ENCODE results near the gene ANKS1B.
A peak's percentile ranks its signal among the peaks of the same experiment; 100 is the strongest.

Gene ANKS1B

DNA sequence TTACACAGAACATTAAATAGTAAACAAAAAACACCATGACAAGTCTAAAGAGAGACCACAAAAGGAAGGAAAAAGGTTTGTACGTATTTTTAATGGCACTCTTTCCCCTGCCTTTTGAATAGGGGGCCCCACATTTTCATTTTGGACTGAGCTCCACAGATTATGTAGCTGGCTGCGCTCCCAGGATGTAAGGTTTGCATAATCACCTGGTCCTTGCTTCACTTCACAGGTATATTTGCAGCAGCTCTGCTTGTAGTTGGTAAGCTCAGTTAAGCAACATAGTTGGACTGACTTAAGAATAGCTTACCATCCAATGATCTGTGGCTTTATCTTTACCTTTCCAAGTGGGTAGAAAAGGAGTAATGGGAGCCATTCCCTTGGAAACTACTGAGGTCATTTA, 885.0 kb downstream of the ANKS1B start:
- FAIRE-seq, result no peak

DNA sequence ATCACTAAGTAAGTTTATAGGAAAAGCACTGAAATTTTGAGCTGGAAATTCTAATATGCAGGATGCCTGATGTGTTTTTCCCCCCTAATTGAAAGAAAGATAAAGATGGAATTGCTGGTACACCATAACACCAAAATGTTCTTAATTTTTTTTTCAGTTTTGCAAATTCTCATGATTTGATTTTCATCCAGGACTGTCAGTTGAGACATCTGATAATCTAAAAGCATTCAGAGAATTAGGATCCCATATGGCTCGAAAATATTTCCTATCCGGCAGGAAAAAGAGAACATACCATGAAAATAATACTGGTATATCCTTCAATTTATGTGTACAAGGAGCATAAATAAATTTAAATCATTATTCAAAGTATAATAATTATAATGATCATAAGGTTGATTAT, 887.6 kb downstream of the ANKS1B start:
- no peak for FAIRE-seq

DNA sequence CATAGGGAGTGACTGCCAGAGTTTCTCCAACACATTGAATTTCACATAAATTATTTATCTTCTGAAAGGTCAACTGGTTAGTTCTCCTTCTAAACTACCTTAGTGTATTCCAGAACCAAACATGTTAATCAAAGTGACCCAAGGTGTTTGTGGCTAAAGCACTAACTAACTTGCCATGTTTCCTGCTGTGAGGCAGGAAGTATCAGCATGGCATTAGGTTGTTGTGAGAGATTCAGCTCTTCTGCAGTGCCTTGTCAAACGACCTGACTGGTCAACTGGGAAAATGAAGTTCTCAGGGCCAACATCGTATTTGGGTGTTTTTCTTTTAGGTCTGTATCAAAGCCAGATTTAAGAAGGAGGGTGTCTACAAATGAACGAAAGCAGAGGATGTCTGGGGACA, 891.6 kb downstream of the ANKS1B start:
- FAIRE-seq, result no peak

DNA sequence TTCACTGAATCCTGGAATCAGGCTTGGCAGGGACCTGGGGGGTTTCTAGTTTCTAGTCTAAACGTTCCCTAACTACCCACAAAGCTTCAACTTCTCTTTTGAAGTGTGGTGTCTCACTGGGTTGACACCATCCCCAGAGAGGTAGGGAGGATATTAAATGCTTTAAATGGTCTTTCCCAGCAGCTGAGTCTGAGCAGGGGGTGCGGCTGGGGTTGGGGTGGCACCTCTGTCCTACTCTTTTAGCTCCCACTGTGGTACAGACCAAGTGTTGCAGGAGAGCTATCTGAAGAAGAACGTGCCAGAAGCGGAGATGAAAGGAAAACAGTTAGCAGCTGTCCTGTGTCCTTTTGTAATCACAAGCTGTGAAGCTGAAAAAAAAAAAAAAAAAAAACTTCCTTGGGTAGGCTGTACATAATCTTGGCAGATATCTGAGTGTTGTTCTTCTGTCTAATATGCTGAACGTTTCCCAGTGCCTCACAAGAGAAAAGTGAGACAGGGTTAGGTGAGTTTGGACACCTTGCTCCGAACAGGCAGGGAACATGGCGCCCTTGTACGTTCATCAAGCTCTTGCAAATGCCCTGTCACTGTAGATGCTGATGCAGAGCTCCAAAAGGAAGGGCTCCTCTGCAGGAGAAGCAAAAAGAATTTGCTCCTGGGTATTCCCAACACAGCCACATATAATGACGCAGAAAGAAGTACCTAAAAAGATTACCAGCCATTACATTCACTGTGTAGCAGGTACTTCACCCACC, 892.5 kb downstream of the ANKS1B start:
- no peak for FAIRE-seq

DNA sequence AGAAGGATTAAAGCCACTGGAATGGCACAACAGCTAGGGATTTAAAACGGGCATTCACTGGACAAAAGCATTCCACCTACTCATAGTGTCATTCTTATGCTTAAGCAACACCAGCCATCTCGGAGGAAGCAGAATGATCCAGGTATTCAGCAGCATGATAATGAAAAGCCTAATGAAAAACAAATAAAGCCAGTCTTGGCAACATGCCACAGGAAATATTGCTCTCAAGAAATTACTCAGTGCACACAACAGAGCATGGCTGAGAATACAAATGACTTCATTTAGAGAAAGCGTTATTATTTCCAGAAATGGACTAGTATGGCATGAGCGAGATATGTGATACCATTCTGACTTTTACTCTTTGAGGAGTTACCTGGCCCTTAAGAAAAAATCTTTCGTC, 897.5 kb downstream of the ANKS1B start:
- FAIRE-seq, result no peak

DNA sequence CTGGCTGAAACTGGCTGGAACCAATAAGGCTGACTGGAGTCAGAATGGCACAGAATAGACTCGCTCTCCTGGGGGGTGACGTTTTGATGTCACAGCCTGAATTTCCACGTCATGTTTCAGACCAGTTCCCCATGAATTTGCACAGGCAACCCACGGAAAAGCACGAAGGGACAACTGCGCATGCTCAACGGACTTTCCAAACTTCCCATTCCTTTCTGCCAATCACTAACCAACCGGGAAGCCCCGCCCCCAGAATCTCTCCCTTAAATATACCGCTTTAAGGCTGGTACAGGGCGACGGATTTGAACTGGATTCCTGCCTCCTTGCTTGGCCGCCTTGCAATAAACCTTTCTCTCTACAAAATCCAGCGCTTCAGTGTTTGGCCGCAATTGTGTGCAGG, 904.9 kb downstream of the ANKS1B start:
- no peak for FAIRE-seq

DNA sequence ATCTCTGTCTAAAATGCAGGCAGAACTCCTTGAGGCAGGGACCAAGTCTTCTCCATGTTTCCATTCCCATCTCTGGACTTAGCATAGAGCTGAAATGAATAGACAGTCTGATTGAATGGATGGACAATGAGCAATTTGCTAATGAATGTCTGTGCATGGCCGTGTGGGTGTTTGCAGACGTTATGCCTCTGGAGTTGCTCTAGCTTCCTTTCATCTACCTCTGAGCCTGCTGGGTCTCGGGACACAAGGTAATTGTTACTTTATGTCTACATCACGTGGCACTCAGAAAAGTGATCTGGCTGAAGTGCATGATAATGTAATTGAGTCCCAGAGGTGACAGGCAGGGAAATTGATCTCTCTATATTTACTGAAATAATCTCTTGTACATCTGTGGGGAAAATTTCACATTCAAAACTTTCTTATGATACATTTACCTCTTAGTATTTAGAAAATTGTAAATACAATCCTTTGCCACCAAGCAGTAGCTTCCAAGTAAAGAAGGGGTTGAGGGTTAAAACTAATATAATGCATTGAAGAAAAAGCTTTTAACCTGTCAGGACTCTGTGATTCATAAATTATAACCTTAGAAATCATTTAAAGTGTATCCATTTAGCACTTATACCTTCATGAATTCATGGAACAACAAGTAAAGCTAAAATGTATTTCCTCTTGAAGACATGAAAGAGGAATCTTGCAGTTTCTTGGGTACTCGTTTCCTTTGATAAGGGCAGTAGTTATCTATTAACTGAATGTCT, 915.6 kb downstream of the ANKS1B start:
- no peak for FAIRE-seq

DNA sequence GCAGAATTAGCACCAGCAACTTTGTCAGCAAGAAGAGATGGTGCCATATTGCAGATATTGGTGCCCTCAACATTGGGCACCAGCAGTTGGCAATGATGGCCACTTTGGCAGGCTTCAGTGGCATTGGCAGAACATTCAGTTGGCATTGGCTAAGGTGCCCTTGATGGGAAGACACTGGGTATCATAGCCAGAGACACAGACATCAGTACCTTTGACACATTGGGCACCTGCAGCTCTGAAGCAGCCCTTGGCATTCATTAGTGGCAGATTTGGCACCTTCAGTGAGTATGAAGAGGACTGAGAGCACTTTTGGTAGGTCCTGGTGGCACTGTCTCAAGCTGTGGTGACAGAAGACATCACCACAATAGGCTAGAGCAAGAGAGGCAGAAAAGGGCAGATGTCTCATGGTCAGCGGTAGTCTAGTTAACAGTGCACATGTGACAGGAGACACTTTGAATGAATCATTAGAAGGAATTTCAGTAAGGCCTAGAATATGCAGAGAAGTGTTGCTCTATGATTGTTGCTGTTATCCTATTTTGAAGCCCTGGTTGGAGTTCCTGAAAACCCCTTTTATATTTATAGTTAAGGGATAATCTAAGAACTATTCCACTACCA, 917.5 kb downstream of the ANKS1B start:
- no peak for FAIRE-seq

DNA sequence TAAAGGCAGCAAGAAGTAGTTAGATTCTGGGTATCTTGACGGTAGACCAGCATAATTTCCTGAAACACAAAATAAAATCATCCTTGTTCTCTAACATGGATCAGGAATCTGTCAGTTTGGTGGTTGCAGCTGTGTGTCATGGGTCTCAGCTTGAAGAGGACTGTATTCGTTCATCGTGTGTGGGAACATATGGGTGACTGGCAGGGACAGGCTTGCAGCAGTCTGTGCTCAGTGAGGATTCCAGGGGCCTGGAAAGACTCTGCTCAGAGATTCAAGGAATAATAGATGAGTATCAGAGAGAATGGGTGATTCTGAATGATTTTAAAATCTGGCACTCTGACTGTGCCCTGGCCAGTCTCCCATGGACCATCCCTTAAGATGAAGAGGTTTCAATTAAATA, 918.0 kb downstream of the ANKS1B start:
- no peak for FAIRE-seq

DNA sequence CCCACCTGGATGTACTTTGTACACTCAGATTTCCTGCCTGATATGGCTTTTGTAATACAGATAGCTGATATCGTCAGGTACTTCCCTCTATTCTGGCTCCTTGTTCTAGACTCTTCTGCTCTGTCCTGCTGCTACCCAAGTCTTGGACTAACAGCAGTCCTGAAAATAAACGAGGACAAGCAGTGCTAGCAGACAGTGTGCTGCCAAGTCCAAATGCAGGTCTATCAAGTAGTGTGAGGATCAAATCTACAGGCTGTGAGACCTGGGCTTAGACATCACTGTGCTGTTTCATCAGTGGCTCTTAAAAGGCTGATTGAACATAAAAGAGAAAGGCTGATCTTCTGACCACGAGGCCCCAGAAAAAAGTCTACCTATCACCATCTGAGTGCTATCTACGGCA, 921.6 kb downstream of the ANKS1B start:
- FAIRE-seq, result no peak

DNA sequence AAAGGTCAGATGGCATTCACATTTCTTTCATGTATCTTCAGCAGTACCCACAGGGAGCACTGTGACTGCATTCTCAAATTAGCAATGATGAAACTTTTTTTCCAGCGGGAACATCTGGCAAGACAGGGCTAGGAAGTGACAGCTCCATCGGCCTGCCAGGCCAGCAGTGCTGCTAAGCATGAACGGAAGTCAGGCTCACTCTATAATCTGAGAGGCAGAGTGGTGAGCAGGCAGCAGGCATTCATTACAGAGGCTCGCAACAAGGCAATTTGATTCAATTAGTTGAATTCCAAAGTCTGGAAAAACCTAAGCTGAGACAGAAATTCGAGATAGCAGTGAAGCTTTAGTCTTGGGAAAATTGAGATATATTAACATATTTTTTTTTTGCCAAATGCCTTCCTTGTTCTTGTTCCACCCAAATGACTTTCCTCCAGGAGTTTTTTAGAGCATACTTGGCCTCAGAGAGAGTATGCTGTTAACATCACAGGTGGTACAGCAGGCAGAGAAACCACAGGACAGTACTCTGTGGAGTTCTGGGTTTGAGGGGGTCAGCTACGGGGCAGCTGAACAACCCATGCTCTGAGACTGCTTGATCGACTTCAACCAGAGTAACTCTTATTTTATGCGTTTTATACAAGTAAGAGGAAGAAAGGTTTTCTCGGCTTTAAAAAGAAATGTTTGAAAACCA, 924.8 kb downstream of the ANKS1B start:
- no peak for FAIRE-seq

DNA sequence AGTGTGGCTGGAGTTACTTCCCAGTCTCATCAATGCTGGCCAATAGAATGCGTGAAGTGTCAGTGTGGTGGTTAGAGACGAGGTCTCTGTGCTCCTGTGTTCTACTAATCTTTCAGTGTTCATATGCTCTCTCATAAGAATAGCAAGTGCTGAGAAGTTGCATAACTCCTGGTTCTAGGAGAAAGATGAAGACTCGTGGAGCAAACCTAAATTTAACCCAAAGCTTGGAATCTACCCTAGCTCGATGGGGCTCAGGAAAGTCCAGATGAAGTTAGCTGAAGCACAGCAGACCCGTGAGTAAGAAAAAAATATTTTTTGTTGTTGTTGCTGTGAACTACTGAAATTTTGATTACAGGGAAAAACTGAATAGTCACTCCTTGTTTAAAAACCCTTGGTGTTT, 927.1 kb downstream of the ANKS1B start:
- no peak for FAIRE-seq

DNA sequence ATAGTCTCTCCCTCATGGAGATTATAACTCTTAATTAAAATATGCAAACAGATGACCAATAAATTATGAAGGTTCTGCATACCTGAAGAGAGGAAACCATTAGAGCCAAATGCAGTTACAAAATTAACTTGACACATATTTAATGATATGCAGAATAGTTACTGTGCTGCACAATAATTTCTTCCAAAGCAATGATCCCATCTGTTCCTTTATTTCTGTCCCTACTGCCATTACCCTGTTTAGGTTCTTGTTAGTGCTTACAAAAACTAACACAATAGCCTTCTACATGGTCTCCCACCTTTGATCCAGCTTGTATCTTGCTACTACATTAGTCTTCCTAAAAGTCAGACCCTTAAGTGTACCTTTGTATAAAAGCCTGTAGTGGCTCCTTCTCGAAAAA, 928.5 kb downstream of the ANKS1B start:
- no peak for FAIRE-seq

DNA sequence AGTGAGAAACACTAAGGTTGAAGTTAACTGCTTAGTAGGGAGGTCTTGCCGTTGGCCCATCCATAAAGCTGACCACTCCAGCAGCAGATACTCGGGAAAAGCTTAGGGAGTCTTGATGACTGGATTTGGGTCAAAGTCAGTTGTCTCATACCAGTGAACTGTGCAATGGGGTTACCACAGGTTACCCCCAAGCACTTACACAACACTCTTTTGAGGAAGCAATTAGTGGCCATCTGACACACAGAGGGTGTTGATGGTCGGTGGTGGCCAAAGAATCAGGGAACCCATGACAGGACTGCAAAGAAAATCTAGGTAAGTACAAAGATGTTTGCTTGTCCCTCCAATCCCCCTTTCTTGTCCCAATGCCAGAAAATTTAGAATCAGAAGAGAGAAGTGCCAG, 929.4 kb downstream of the ANKS1B start:
- no peak for FAIRE-seq

DNA sequence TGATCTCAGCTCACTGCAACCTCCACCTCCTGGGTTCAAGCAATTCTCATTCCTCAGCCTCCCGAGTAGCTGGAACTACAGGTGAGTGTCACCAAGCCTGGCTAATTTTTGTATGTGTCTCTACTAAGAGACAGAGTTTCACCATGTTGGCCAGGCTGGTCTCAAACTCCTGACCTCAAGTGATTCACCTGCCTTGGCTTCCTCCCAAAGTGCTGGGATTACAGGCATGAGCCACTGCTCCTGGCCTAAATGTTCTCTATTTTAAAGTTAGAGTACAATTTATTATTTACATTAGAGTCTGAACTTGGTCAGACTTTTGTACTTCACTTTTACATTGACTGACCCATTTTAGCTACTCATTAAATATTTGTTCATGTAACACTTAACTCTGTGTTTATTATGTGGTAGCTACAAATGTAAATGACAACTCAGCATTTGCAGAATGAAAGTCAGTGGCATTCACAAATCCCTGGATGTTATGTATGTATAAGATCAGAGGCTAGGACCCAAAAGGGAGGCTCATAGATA, 930.1 kb downstream of the ANKS1B start:
- FAIRE-seq, result no peak

DNA sequence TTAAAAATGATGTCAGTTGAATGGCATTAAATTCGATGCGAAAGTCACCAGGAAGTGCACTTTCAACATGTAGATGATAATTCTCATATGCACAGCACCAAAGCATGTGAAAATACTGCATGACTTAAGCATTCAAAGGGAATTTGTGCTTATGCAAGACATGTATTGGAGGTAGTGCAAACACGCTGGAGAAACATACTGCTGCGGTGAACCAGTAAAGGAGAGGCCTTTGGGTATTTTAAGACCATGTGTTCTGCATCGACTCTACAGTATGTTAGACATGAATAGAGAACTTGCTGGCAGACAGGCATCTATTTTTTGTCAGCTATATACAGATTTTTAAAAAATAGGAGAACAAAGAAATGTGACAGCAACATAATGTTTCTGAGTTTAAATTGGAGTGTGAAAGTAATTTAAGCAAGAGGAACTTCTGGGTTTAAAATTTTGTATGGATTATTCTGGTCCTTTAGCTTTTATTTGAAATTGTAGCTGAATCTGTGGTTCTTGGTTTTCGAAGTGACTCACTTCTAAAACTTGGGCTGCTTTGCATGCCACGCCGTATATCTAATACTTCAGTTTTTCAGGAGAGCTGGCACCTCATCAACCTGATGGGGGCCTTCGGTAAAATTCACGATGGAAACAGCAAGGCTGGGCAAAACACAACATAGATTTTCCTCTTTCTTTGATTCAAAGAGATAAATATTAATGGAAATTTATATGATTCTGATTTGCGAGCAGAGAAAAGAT, 930.9 kb downstream of the ANKS1B start:
- FAIRE-seq, result no peak

DNA sequence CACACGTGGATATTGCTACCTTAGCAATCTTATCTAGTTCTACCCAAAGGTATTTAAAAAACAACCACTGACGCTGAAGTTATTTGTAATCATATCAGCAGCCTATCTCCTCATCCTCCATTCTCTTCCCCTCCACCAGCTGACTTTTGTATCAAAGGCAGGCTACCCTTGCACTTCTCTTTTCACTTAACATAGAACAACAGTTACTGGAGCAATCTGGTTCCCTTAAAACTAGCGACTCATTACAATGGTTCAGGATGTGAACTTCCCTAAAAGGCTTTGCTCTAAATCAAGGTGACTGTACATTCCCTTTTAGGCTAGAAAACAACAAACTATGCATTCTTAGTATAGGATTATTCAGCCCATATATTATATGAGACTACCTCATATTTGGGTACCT, 935.0 kb downstream of the ANKS1B start:
- FAIRE-seq, result no peak

DNA sequence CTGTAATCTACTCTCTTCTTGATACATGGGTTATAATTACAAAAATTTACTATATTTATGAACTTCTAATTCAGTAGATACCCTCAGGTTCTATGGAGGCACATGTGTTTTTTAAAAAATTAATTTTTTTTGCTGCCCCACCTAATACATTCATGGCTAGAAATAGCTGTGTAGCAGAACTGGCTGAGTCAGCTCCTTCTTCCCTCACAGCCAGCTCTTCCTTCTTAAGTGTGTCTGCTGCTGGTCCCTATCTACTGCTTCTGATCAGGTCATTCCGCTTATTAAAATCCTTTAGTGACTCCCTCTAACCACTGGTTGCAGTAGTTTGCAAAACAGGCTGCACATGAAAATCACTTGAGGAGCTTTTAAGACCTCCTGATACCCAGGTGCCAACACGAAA, 939.6 kb downstream of the ANKS1B start:
- no peak for FAIRE-seq

DNA sequence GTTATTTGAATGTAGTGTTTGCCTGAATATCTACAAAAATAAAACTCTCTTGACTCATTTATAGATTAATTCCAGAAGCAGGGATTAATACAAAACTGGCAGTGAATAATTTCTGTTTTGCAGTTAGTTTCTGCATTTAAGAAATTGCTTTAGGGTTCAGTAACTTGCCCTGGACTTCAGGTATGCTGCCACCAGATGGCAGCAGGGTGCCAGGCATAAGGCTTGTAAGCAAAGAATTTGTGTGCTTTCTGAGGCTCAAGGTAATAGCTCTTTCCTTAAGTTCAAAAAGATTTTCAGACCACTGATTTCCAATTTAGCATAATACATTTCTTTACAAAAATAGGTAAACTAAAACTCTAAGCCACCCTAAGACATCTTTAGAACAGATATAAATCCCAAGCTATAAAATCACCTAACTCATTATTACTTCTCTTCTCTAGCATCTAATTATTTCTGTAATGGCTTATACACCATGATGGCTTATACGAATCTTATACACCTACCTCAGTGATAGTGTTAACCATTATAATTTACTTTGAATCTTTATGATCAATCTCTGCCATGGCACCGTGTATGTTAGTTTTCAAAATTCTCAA, 941.3 kb downstream of the ANKS1B start:
- peak; percentile 21 for FAIRE-seq

DNA sequence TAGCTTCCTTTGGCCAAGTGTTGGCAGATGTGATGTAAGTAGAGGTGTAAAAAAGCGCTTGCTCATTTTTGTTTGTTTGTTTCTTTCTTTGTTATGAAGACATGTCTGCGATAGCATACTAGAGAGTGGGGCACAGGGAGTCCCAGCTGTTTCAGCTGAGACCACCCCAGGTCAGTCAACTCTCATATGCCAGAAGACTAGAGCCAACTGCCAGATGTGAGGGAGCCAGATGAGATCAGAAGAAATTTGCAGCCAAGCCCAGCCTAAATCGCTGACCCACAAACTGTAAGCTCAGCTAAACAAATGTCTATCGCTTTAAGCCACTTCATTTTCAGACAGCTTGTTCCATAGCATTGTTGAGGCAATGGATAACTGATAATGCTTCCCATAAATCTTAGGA, 942.5 kb downstream of the ANKS1B start:
- no peak for FAIRE-seq

DNA sequence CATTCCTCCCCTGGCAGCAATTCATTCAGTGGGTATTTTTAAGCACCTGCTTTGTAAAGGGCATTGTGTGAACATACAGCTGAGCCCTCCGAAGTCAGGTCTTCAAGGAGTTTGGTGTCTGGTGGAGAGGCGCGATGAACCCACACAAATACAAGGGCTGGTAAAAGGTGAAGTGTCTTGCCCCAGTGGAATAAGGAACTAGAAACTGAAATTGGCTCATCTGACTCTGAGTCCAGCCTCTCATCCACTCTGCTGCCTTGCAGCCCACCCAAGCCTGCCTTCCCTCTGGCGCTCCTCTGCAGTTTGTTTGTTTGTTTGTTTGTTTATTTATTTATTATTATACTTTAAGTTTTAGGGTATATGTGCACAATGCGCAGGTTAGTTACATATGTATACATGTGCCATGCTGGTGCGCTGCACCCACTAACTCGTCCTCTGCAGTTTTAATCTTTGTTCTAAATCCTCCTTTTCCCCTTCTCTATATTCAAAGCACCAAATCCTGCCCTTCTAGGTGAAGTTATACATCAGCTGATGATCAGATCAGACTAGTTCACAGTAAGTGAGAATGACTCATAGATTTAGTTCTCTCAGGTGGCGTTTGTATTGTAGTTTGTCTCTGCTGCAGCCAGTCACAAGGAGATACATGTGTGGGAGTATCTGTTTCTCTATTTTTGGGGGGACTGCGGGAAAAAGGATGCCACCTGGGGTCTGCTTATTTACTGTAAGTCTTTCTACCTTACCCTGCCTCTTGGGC, 945.2 kb downstream of the ANKS1B start:
- FAIRE-seq, result no peak
